ENCODE data around the gene HYAL3.

The HYAL3 gene
- total RNA-seq, result 2.0 to 4.2 (median 3.8) reads per million in 4 experiments

GRCh38 chr3:50298836-50299637, at the start of gene HYAL3, which contains the start of gene NAA80:
Gene HYAL3 (minus strand): TSS chr3:50299405. CDS start chr3:50295602, 3,803 bp downstream.
Gene NAA80 (minus strand): TSS chr3:50299405. CDS start chr3:50297463, 1,942 bp downstream.
- peak; percentile 98 for DNase-seq

- peak; percentile 63 for DNase-seq
Measured at GRCh38 chr3:50347187-50347813, 48.1 kb upstream of the HYAL3 start.

GRCh38 chr3:50345586-50346234, 46.5 kb upstream of the HYAL3 start, which contains the start of gene ZMYND10:
Gene ZMYND10 (minus strand): TSS chr3:50345732. CDS start chr3:50345579, 153 bp downstream.
- peak; percentile 71 for DNase-seq

GRCh38 chr3:50345008-50345407, 45.8 kb upstream of the HYAL3 start:
- no peak for DNase-seq

GRCh38 chr3:50342813-50343633, 43.8 kb upstream of the HYAL3 start:
- DNase-seq, result no peak

GRCh38 chr3:50341996-50342650, 42.9 kb upstream of the HYAL3 start:
- no peak for DNase-seq

- DNase-seq, result no peak
Measured at GRCh38 chr3:50341537-50341936, 42.3 kb upstream of the HYAL3 start.

GRCh38 chr3:50340448-50341329, 41.5 kb upstream of the HYAL3 start, which contains the start of gene RASSF1:
Gene RASSF1 (minus strand): TSS chr3:50340836. CDS start chr3:50340805, 31 bp downstream.
- DNase-seq, result peak; percentile 42

- no peak for DNase-seq
Measured at GRCh38 chr3:50340147-50340447, 40.9 kb upstream of the HYAL3 start.

GRCh38 chr3:50339485-50340146, 40.4 kb upstream of the HYAL3 start:
- DNase-seq, result no peak

GRCh38 chr3:50338965-50339364, 39.8 kb upstream of the HYAL3 start:
- no peak for DNase-seq

- DNase-seq, result peak; percentile 91
Measured at GRCh38 chr3:50337175-50337861, 38.1 kb upstream of the HYAL3 start.

GRCh38 chr3:50336452-50337174, 37.4 kb upstream of the HYAL3 start:
- DNase-seq, result no peak

- no peak for DNase-seq
Measured at GRCh38 chr3:50334339-50335075, 35.3 kb upstream of the HYAL3 start.

GRCh38 chr3:50333744-50334328, 34.6 kb upstream of the HYAL3 start:
- no peak for DNase-seq

GRCh38 chr3:50331364-50331907, 32.2 kb upstream of the HYAL3 start:
- no peak for DNase-seq

GRCh38 chr3:50330330-50330729, 31.1 kb upstream of the HYAL3 start:
- DNase-seq, result no peak

Measured in effector CD8-positive, alpha-beta T cell (primary cell).